Bone marrow (tissue), 2 donors: ENCODE data around the gene GTF2F2.

Experiments
- DNase-seq, 2 donors: peaks; one replicate each; lab custom pipeline; 2025; lab: John Stamatoyannopoulos, UW

Gene GTF2F2

GRCh38 chr13:45303026-45303425 lies 182.7 kb downstream of the GTF2F2 start:
- no peak for DNase-seq

- no peak for DNase-seq
These were observed 183.6 kb downstream of the GTF2F2 start for GRCh38 chr13:45303866-45304265.

- no peak for DNase-seq
These were observed 184.8 kb downstream of the GTF2F2 start for GRCh38 chr13:45305079-45305478.

- no peak for DNase-seq
These were observed 186.7 kb downstream of the GTF2F2 start for GRCh38 chr13:45306966-45307365.

- DNase-seq = no peak
These were observed 190.2 kb downstream of the GTF2F2 start for GRCh38 chr13:45310341-45311131.

- DNase-seq = no peak
These were observed 194.5 kb downstream of the GTF2F2 start for GRCh38 chr13:45314822-45315221.

GRCh38 chr13:45315520-45316167 lies 195.3 kb downstream of the GTF2F2 start:
- no peak for DNase-seq

GRCh38 chr13:45316338-45316737 lies 196.0 kb downstream of the GTF2F2 start:
- DNase-seq = no peak

- no peak for DNase-seq
These were observed 196.7 kb downstream of the GTF2F2 start for GRCh38 chr13:45316996-45317395.

- DNase-seq = peak in 1 of 2 donors; percentile 21
These were observed 200.7 kb downstream of the GTF2F2 start for GRCh38 chr13:45320876-45321629.

- DNase-seq = peak; percentile 19 to 63
These were observed 205.5 kb downstream of the GTF2F2 start for GRCh38 chr13:45325806-45326205.

GRCh38 chr13:45327253-45327955 lies 207.1 kb downstream of the GTF2F2 start:
- DNase-seq = no peak

- no peak for DNase-seq
These were observed 208.4 kb downstream of the GTF2F2 start for GRCh38 chr13:45328661-45329111.

GRCh38 chr13:45331123-45331619 lies 210.9 kb downstream of the GTF2F2 start:
- DNase-seq = no peak

GRCh38 chr13:45331692-45332035 lies 211.4 kb downstream of the GTF2F2 start:
- DNase-seq = no peak

- DNase-seq = no peak
These were observed 211.9 kb downstream of the GTF2F2 start for GRCh38 chr13:45332036-45332830.

GRCh38 chr13:45332831-45333219 lies 212.5 kb downstream of the GTF2F2 start:
- no peak for DNase-seq

- no peak for DNase-seq
These were observed 213.1 kb downstream of the GTF2F2 start for GRCh38 chr13:45333251-45333976.
